Sigmoid colon (tissue), 7 donors: ENCODE results near the gene LNX2. TPM values are rescaled to one million over a fixed set of nuclear protein-coding genes. Genes with fewer than 3 reads are reported as not detected.

Experiments used
- DNase-seq: peaks from one replicate; pipeline ENCODE4 v3.0.0-alpha.2; 2019
- H3K27ac ChIP-seq, 4 donors: fragments of 200-600 bp; sonication (generic); one replicate each; pipeline ENCODE4 v1.5.1; 2016 to 2019; ENCODE audit warnings: mild to moderate bottlenecking in 1 of 4
- H3K27me3 ChIP-seq, 3 donors: fragments of 200-600 bp; sonication (generic); one replicate each; pipeline ENCODE4 v1.5.1; 2019; ENCODE audit warnings: mild to moderate bottlenecking in 1 of 3
- H3K36me3 ChIP-seq, 4 donors: fragments of 200-600 bp; sonication (generic); one replicate each; pipeline ENCODE4 v1.5.1; 2016 to 2019
- H3K4me1 ChIP-seq, 4 donors: fragments of 200-600 bp; sonication (generic); one replicate each; pipeline ENCODE4 v1.5.1; 2017 to 2019
- H3K4me3 ChIP-seq, 4 donors: fragments of 200-600 bp; sonication (generic); one replicate each; pipeline ENCODE4 v1.5.1; 2017 to 2019; ENCODE audit warnings: mild to moderate bottlenecking in 2 of 4, moderate library complexity in 1 of 4
- H3K9me3 ChIP-seq, 4 donors: fragments of 200-600 bp in 3 of 4; sonication (generic) in 3 of 4; one replicate each; pipeline versions ENCODE4 v1.5.1 to v1.6.1; 2013 to 2019
- EP300 ChIP-seq, 4 donors: sonication (generic); formaldehyde crosslinking; IDR thresholded peaks; one replicate each; pipeline ENCODE4 v1.6.1; 2017; ENCODE audit warnings: antibody characterized with exemption in 4 of 4
- POLR2A ChIP-seq, 2 donors: fragments of 450-650 bp; IDR thresholded peaks; one replicate each; pipeline ENCODE4 v1.6.1; 2016; ENCODE audit warnings: antibody characterized with exemption in 2 of 2, mild to moderate bottlenecking in 2 of 2, moderate library complexity in 2 of 2
- POLR2AphosphoS5 ChIP-seq, 4 donors: sonication (generic); formaldehyde crosslinking; IDR thresholded peaks; one replicate each; pipeline ENCODE4 v1.6.1; 2017; ENCODE audit warnings: antibody characterized with exemption in 4 of 4
- WGBS, 2 donors: extraction: QIAGEN DNeasy Blood & Tissue Kit; methylation state at CpG; one replicate each; pipeline ENCODE4 v1.1.7; 2013; 5-methylcytosine and 5-hydroxymethylcytosine counted together
- intact Hi-C: fragments of 100-400 bp; cut with DNase I; formaldehyde crosslinking; loops from one replicate; pipeline ENCODE4 v1.15.1; 2023
- polyA plus RNA-seq, 3 donors: library from polyadenylated mRNA; stranded (reverse); fragments of 200-250 nt; gene quantifications; one replicate each; pipeline ENCODE4 v1.2.3, GENCODE V29; 2013
- total RNA-seq, 4 donors: library from RNA; depleted of rRNA; stranded (reverse); fragments of >200 nt; gene quantifications; one replicate each; pipeline ENCODE4 v1.1.0, GENCODE V29; 2016
- TF ChIP-seq, protein P1 (sequence below), 4 experiments: fragments of 450-650 bp in 3 of 4; fragments of 200-600 bp in 1 of 4; IDR thresholded peaks; one replicate each; pipeline ENCODE4 v1.5.1; 2016 to 2019; ENCODE audit warnings: antibody characterized with exemption in 4 of 4, mild to moderate bottlenecking in 3 of 4, moderate library complexity in 2 of 4
- donor health status: healthy with polysubstance abuse.
- donor health status: Bipolar disorder and iron deficiency.
- donor health status: healthy.

Gene LNX2
- total and polyA plus RNA-seq, 7 donors, result 7.7 to 22.2 (median 10.9) TPM

DNA sequence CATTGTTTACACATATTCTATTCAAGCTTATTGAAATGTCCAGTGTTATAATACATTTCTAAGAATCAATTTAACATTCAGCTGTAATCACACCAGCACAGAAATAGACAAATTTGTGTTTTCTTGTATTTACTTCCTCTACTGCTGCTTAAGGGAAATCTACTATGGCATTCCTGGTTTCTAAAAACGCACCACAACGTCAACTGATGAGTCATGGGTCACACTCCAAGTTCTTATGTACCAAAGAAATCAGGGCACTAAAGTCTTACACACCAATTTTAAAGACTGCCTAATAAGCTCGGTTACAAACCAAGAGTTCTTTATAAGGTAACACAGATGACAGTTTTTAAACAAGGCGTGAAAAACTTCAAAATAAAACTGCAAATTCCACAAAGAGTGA lies 13.2 kb downstream of the LNX2 start:
- no peaks in the 10 kb centered on the region for H3K27me3 ChIP-seq
- no peaks in the 10 kb centered on the region for H3K9me3 ChIP-seq
- peak overlapping the region in 2 of 4 donors; percentile 24 to 55 for H3K27ac ChIP-seq
- TF ChIP-seq POLR2A (IDR thresholded peaks at IDR 0.05) (no peak), POLR2AphosphoS5 (IDR thresholded peaks at IDR 0.05) (peak in 1 of 4 donors; percentile 28)
- WGBS, 2 donors, result 23 to 47% methylated on average over 4 of the region's 4 CpGs
- DNase-seq, result no peak
- H3K36me3 ChIP-seq, result no peaks in the 10 kb centered on the region
- H3K4me3 ChIP-seq, result no peak overlapping the region
- intact Hi-C loops, result no loop called here
- peaks cover 0 to 19% (median 12%) of the 10 kb centered on the region in 4 donors for H3K4me1 ChIP-seq

DNA sequence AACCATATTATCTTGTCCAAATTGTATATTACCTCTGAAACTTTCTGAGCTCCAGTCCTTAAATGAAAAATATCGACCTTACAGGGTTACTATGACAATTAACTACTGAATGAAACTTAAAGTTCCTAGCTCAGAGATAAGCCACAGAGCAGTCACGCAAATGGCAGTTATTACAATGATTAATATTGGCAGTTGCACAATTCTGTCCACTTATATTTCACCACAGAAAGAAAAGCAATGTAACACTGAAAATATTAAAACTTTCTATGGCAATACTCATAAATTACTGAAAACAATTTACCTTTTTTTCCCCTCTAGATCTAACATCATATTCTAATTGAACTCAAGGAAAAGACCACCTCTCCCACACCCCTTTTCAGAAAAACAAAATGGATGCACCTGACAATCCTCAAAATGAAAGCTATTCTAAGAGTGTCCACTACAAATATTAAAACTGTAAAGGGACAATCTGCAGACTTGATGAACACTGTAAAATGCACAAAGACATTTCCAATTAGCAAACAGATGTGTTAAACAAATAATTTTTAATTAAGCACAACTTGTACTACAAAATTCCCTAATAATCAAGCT lies 14.6 kb downstream of the LNX2 start:
- DNase-seq, result no peak
- WGBS, 2 donors, result 64 to 85% methylated on average over 2 of the region's 2 CpGs
- intact Hi-C loops, result no loop called here
- peaks cover 0 to 22% (median 12%) of the 10 kb centered on the region in 4 donors for H3K4me1 ChIP-seq
- no peak overlapping the region for H3K4me3 ChIP-seq
- no peaks in the 10 kb centered on the region for H3K27me3 ChIP-seq
- no peaks in the 10 kb centered on the region for H3K36me3 ChIP-seq
- TF ChIP-seq POLR2AphosphoS5 (IDR thresholded peaks at IDR 0.05), result no peak
- no peak for TF ChIP-seq EP300 (IDR thresholded peaks at IDR 0.05)
- TF ChIP-seq, protein P1, sequence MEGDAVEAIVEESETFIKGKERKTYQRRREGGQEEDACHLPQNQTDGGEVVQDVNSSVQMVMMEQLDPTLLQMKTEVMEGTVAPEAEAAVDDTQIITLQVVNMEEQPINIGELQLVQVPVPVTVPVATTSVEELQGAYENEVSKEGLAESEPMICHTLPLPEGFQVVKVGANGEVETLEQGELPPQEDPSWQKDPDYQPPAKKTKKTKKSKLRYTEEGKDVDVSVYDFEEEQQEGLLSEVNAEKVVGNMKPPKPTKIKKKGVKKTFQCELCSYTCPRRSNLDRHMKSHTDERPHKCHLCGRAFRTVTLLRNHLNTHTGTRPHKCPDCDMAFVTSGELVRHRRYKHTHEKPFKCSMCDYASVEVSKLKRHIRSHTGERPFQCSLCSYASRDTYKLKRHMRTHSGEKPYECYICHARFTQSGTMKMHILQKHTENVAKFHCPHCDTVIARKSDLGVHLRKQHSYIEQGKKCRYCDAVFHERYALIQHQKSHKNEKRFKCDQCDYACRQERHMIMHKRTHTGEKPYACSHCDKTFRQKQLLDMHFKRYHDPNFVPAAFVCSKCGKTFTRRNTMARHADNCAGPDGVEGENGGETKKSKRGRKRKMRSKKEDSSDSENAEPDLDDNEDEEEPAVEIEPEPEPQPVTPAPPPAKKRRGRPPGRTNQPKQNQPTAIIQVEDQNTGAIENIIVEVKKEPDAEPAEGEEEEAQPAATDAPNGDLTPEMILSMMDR (IDR thresholded peaks at IDR 0.05), result no peak
- TF ChIP-seq POLR2A (IDR thresholded peaks at IDR 0.05), result no peak
- no peaks in the 10 kb centered on the region for H3K9me3 ChIP-seq
- no peak overlapping the region for H3K27ac ChIP-seq

DNA sequence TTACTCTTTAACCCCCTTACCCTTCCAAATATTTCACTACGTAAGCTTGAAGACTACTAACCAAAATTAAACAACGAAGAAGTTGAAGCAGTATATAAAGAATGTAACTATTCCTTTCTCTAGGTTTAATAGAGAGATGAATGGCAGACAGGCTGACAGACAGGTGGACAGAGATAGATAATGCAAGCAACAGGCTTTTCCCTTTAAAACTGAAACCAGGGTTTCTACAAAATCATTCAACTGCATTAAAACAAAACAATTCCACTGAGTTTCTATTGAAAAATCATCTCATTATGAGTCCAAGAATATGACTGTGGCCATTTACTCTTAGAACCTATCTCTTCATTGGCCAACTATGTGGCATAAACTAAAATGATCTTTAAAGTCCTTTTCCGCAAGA lies 15.2 kb downstream of the LNX2 start:
- no peak overlapping the region for H3K4me3 ChIP-seq
- intact Hi-C loops, result no loop called here
- WGBS, 2 donors, result 62 to 95% methylated on average over 3 of the region's 3 CpGs
- no peaks in the 10 kb centered on the region for H3K36me3 ChIP-seq
- no peaks in the 10 kb centered on the region for H3K27me3 ChIP-seq
- no peak overlapping the region for H3K27ac ChIP-seq
- H3K9me3 ChIP-seq, result no peaks in the 10 kb centered on the region
- TF ChIP-seq POLR2AphosphoS5 (IDR thresholded peaks at IDR 0.05) (no peak), EP300 (IDR thresholded peaks at IDR 0.05) (no peak), POLR2A (IDR thresholded peaks at IDR 0.05) (no peak)
- TF ChIP-seq, protein P1 (IDR thresholded peaks at IDR 0.05), result no peak
- no peak for DNase-seq
- H3K4me1 ChIP-seq, result peaks cover 0 to 22% (median 13%) of the 10 kb centered on the region in 4 donors

DNA sequence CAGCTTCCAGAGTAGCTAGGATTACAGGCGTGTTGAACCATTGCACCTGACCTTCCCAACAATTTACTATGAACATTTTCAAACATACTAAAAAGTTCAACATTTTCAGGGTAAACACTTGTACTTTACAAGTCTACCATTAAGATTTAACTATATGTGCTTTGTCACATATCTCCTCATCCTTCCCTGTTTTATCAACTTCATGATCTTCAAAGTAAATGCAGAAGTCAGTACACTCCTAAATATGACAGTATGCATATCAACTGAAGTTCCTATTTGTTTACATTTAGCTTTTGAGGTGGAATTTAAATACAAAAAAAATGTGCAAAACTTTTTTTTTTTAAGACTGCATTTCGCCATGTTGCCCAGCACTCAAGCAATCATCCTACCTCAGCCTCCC lies 18.5 kb downstream of the LNX2 start:
- WGBS, 2 donors, result 93 to 96% methylated on average over 2 of the region's 2 CpGs
- Histone ChIP-seq H3K27me3 (no peaks in the 10 kb centered on the region), H3K9me3 (no peaks in the 10 kb centered on the region), H3K4me3 (no peak overlapping the region), H3K27ac (no peak overlapping the region), H3K4me1 (peaks cover 0 to 16% (median 10%) of the 10 kb centered on the region in 4 donors), H3K36me3 (no peaks in the 10 kb centered on the region)
- intact Hi-C loops, result no loop called here
- no peak for DNase-seq
- TF ChIP-seq, protein P1 (IDR thresholded peaks at IDR 0.05), result no peak
- TF ChIP-seq EP300 (IDR thresholded peaks at IDR 0.05), result no peak
- TF ChIP-seq POLR2AphosphoS5 (IDR thresholded peaks at IDR 0.05), result no peak
- TF ChIP-seq POLR2A (IDR thresholded peaks at IDR 0.05), result no peak

DNA sequence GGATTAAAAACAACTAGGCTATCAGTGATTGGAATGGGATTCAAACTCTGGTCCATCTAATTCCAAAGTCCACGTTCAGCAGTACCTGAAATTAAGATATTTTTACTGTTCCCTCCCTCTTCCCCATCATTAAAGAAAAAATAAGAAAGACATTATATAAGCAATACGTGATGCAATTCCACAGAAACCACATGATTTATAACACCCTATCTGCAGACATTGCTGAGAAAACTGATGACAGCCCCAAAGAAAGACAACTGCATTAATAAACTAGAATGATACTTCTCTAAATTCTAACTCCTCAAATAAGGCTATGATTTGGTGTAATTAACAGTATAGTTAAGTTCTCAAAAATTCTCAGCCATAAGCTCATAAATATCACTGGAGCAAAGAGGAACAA lies 19.1 kb downstream of the LNX2 start:
- intact Hi-C loops, result no loop called here
- Histone ChIP-seq H3K4me1 (peaks cover 0 to 12% (median 7%) of the 10 kb centered on the region in 4 donors), H3K4me3 (no peak overlapping the region), H3K36me3 (no peaks in the 10 kb centered on the region), H3K27ac (no peak overlapping the region), H3K9me3 (no peaks in the 10 kb centered on the region), H3K27me3 (no peaks in the 10 kb centered on the region)
- TF ChIP-seq POLR2AphosphoS5 (IDR thresholded peaks at IDR 0.05), result no peak
- TF ChIP-seq POLR2A (IDR thresholded peaks at IDR 0.05), result no peak
- TF ChIP-seq EP300 (IDR thresholded peaks at IDR 0.05), result no peak
- TF ChIP-seq, protein P1 (IDR thresholded peaks at IDR 0.05), result no peak
- DNase-seq, result no peak
- WGBS, 2 donors, result 91 to 92% methylated on average over 2 of the region's 2 CpGs
